ENCODE measurements around the gene THSD4.
"Not testable (repeated sequence)": the region's sequence is repeated elsewhere in the genome, so short reads cannot be mapped to it uniquely, and the experiment has no call there.

THSD4 gene

GRCh38 chr15:71648095-71648494 lies 532.8 kb downstream of the THSD4 start:
- DNase-seq = no peak

- DNase-seq = no peak
These were observed 534.6 kb downstream of the THSD4 start for GRCh38 chr15:71649894-71650293.

GRCh38 chr15:71650603-71651002 lies 535.3 kb downstream of the THSD4 start:
- DNase-seq = no peak

- peak in 1 of 6 experiments; percentile 3 for DNase-seq
These were observed 536.5 kb downstream of the THSD4 start for GRCh38 chr15:71651750-71652186.

- no peak for DNase-seq
These were observed 538.9 kb downstream of the THSD4 start for GRCh38 chr15:71654042-71654719.

GRCh38 chr15:71654720-71655174 lies 539.5 kb downstream of the THSD4 start:
- no peak for DNase-seq

- no peak for DNase-seq
These were observed 541.2 kb downstream of the THSD4 start for GRCh38 chr15:71656425-71656824.

GRCh38 chr15:71657141-71657540 lies 541.9 kb downstream of the THSD4 start:
- no peak for DNase-seq

GRCh38 chr15:71658036-71658435 lies 542.8 kb downstream of the THSD4 start:
- DNase-seq = no peak

GRCh38 chr15:71658827-71659729 lies 543.8 kb downstream of the THSD4 start:
- DNase-seq = no peak

GRCh38 chr15:71659730-71660067 lies 544.4 kb downstream of the THSD4 start:
- DNase-seq = no peak

GRCh38 chr15:71660501-71660900 lies 545.2 kb downstream of the THSD4 start:
- DNase-seq = no peak

- no peak for DNase-seq
These were observed 547.0 kb downstream of the THSD4 start for GRCh38 chr15:71662306-71662705.

- no peak for DNase-seq
These were observed 549.4 kb downstream of the THSD4 start for GRCh38 chr15:71664622-71665021.

- no peak for DNase-seq
These were observed 551.7 kb downstream of the THSD4 start for GRCh38 chr15:71666763-71667620.

GRCh38 chr15:71669688-71670087 lies 554.4 kb downstream of the THSD4 start:
- DNase-seq = no peak

GRCh38 chr15:71670222-71670621 lies 555.0 kb downstream of the THSD4 start:
- not testable (repeated sequence) for DNase-seq

- DNase-seq = no peak
These were observed 559.1 kb downstream of the THSD4 start for GRCh38 chr15:71674354-71674753.

- no peak for DNase-seq
These were observed 562.1 kb downstream of the THSD4 start for GRCh38 chr15:71677352-71677751.

- no peak for DNase-seq
These were observed 562.5 kb downstream of the THSD4 start for GRCh38 chr15:71677766-71678165.

GRCh38 chr15:71678191-71678590 lies 562.9 kb downstream of the THSD4 start:
- no peak for DNase-seq

- DNase-seq = no peak
These were observed 563.3 kb downstream of the THSD4 start for GRCh38 chr15:71678605-71679004.

GRCh38 chr15:71679223-71679792 lies 564.0 kb downstream of the THSD4 start:
- no peak for DNase-seq
